HG02870 (cell line): ENCODE results near the gene HIBADH.
"Not testable (repeated sequence)": the region's sequence is repeated elsewhere in the genome, so short reads cannot be mapped to it uniquely, and the experiment has no call there.

Experiments used
- ATAC-seq: cut with Tn5 transposase; IDR thresholded peaks from one replicate; pipeline ENCODE4 v1.9.1; 2021; ENCODE audit warnings: mild to moderate bottlenecking, moderate library complexity; ENCODE audit not compliant: unreplicated experiment

Gene HIBADH

GRCh38 chr7:27603813-27604212, 58.9 kb downstream of the HIBADH start:
- no peak for ATAC-seq

- ATAC-seq = no peak
Observed at GRCh38 chr7:27602766-27603165, 59.9 kb downstream of the HIBADH start.

GRCh38 chr7:27601217-27601616, 61.5 kb downstream of the HIBADH start:
- ATAC-seq = no peak

- ATAC-seq = no peak
Observed at GRCh38 chr7:27600247-27600646, 62.4 kb downstream of the HIBADH start.

- no peak for ATAC-seq
Observed at GRCh38 chr7:27595009-27595408, 67.7 kb downstream of the HIBADH start.

- no peak for ATAC-seq
Observed at GRCh38 chr7:27593226-27593625, 69.5 kb downstream of the HIBADH start.

- no peak for ATAC-seq
Observed at GRCh38 chr7:27590416-27590815, 72.3 kb downstream of the HIBADH start.

- no peak for ATAC-seq
Observed at GRCh38 chr7:27587429-27587828, 75.3 kb downstream of the HIBADH start.

- ATAC-seq = peak; percentile 95
Observed at GRCh38 chr7:27586825-27587224, 75.9 kb downstream of the HIBADH start.

- no peak for ATAC-seq
Observed at GRCh38 chr7:27585781-27586447, 76.8 kb downstream of the HIBADH start.

GRCh38 chr7:27581906-27582305, 80.8 kb downstream of the HIBADH start:
- no peak for ATAC-seq

- no peak for ATAC-seq
Observed at GRCh38 chr7:27581119-27581518, 81.6 kb downstream of the HIBADH start.

- ATAC-seq = no peak
Observed at GRCh38 chr7:27579565-27579964, 83.1 kb downstream of the HIBADH start.

GRCh38 chr7:27578169-27578568, 84.5 kb downstream of the HIBADH start:
- not testable (repeated sequence) for ATAC-seq

GRCh38 chr7:27576360-27576944, 86.2 kb downstream of the HIBADH start:
- no peak for ATAC-seq

- ATAC-seq = no peak
Observed at GRCh38 chr7:27575613-27576012, 87.1 kb downstream of the HIBADH start.

GRCh38 chr7:27569106-27569505, 93.6 kb downstream of the HIBADH start:
- no peak for ATAC-seq

GRCh38 chr7:27567266-27567665, 95.4 kb downstream of the HIBADH start:
- no peak for ATAC-seq

GRCh38 chr7:27564881-27565482, 97.7 kb downstream of the HIBADH start:
- no peak for ATAC-seq

GRCh38 chr7:27560706-27561235, 101.9 kb downstream of the HIBADH start:
- ATAC-seq = no peak

GRCh38 chr7:27555670-27556069, 107.0 kb downstream of the HIBADH start:
- ATAC-seq = no peak

- ATAC-seq = no peak
Observed at GRCh38 chr7:27554826-27555225, 107.9 kb downstream of the HIBADH start.
